Measurements from ENCODE around the gene RNF212B. TPM values are rescaled to one million over a fixed set of nuclear protein-coding genes. Genes with fewer than 3 reads are reported as not detected.

Gene RNF212B
- total RNA-seq, 1 experiment from 2014 or later: 0.39 TPM

DNA sequence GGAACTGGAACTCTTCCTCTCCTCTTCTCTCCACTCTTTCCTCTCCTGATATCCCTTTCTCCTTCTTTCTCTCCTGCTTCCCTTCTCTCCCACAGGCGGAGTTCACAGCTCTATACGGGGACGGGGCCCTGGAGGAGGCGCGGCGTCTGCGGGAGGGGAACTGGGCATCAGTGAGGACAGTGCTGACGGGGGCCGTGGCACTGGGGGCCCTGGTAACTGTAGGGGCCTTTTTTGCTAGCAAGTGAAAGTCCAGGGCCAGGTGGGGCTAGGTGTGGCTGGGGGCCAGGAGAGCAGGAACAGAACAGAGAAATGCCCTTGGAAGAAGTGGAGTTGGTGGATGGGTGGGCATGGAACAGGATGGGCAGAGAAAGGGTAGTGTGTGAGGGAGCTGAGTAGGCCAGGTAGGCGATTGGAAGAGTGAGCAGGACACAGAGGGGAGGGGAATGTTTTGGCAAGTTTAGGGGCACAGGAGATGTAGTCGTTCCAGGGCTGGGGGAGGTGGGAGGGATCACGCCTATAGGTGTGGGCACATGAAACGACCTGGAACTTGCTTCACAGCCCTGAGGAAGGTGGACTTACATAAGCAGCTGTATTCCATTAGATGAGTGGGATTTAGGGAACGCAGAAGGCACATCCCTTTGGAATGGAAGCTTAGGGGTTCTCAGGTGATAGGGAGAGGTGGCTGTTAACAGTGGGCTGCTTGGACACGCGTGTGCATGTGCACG lies 71.1 kb downstream of the RNF212B start:
- Histone ChIP-seq H3K79me2 (ENCODE audit: insufficient read depth, low read length) (no peaks in the 10 kb centered on the region), H3K56ac (ENCODE audit: insufficient read length, low read depth, low read length) (no peak overlapping the region), H3T11ph (ENCODE audit: low read length) (no peak overlapping the region), H3K18ac (ENCODE audit: insufficient read length, low read depth, low read length) (no peak overlapping the region), H4K8ac (replicated peaks; ENCODE audit: insufficient read length, low read depth, low read length) (no peak overlapping the region), H3K79me1 (ENCODE audit: insufficient read depth, low read depth, low read length, poor library complexity, severe bottlenecking) (peaks cover 6% of the 10 kb centered on the region), H3K14ac (ENCODE audit: insufficient read depth, low read length) (no peak overlapping the region), H4K20me1 (ENCODE audit: control insufficient read depth, insufficient read depth, insufficient read length) (no peaks in the 10 kb centered on the region), H2AFZ (ENCODE audit: low read length) (no peak overlapping the region), H3K27ac (ENCODE audit: insufficient read length, low read depth, low read length) (no peak overlapping the region), H4K5ac (ENCODE audit: insufficient read length, low read depth, low read length) (no peak overlapping the region), H2BK120ac (ENCODE audit: low read depth, low read length, poor library complexity, severe bottlenecking) (no peak overlapping the region), H4K91ac (ENCODE audit: insufficient read length, low read depth, low read length) (no peak overlapping the region), H3K4me1 (ENCODE audit: insufficient read depth, low read length) (no peaks in the 10 kb centered on the region; the same call in 1 of the 2 replicates), H3K9me3 (ENCODE audit: control insufficient read depth, low read depth, low read length) (no peaks in the 10 kb centered on the region), H2BK5ac (ENCODE audit: insufficient read length, low read length) (no peak overlapping the region), H3K27me3 (ENCODE audit: insufficient read depth, low read length) (no peaks in the 10 kb centered on the region), H2BK20ac (ENCODE audit: low read depth, low read length, poor library complexity, severe bottlenecking) (no peak overlapping the region), H2BK12ac (ENCODE audit: insufficient read length, low read depth, low read length) (no peak overlapping the region), H2BK15ac (ENCODE audit: low read depth, low read length) (no peak overlapping the region), H2AK5ac (ENCODE audit: insufficient read length, low read length) (no peak overlapping the region), H3K4ac (ENCODE audit: low read depth, low read length) (no peak overlapping the region), H3K23ac (ENCODE audit: insufficient read length, low read depth, low read length) (no peak overlapping the region), H3K23me2 (ENCODE audit: insufficient read length, low read depth, low read length, poor library complexity, severe bottlenecking) (peaks cover 8% of the 10 kb centered on the region), H3K9ac (ENCODE audit: extremely low read depth, insufficient read length, low read length) (no peak overlapping the region), H3K4me2 (ENCODE audit: insufficient read depth, insufficient read length, low read length) (no peak overlapping the region)
- Mint-ChIP-seq H3K9me3 (no peaks in the 10 kb centered on the region), H3K4me1 (peaks cover 18 to 20% of the 10 kb centered on the region in 2 experiments), H3K27ac (no peak overlapping the region; a peak in 1 of 7 replicates), H3K4me3 (peak overlapping the region; percentile 90 to 91; a peak in 2 of 5 replicates), H3K36me3 (ENCODE audit: insufficient read depth in 1 of 3, low read depth in 3 of 3) (peaks cover 25 to 26% (median 25%) of the 10 kb centered on the region in 3 experiments), H3K27me3 (ENCODE audit: low read depth) (peaks cover 4% of the 10 kb centered on the region)
- no peak for DNase-seq
- whole genome bisulfite sequencing (ENCODE audit: extremely low coverage, insufficient read length, low lambda C conversion rate): no CpG with 5 or more reads among the region's 17 CpGs
- TF ChIP-seq, protein P1, sequence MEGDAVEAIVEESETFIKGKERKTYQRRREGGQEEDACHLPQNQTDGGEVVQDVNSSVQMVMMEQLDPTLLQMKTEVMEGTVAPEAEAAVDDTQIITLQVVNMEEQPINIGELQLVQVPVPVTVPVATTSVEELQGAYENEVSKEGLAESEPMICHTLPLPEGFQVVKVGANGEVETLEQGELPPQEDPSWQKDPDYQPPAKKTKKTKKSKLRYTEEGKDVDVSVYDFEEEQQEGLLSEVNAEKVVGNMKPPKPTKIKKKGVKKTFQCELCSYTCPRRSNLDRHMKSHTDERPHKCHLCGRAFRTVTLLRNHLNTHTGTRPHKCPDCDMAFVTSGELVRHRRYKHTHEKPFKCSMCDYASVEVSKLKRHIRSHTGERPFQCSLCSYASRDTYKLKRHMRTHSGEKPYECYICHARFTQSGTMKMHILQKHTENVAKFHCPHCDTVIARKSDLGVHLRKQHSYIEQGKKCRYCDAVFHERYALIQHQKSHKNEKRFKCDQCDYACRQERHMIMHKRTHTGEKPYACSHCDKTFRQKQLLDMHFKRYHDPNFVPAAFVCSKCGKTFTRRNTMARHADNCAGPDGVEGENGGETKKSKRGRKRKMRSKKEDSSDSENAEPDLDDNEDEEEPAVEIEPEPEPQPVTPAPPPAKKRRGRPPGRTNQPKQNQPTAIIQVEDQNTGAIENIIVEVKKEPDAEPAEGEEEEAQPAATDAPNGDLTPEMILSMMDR (conservative IDR thresholded peaks at IDR 0.05): no peak
